ENCODE results near the gene DLD.

GRCh38 chr7:107958764-107959526 is 68.0 kb downstream of the DLD start:
- TF ChIP-seq, protein P1, sequence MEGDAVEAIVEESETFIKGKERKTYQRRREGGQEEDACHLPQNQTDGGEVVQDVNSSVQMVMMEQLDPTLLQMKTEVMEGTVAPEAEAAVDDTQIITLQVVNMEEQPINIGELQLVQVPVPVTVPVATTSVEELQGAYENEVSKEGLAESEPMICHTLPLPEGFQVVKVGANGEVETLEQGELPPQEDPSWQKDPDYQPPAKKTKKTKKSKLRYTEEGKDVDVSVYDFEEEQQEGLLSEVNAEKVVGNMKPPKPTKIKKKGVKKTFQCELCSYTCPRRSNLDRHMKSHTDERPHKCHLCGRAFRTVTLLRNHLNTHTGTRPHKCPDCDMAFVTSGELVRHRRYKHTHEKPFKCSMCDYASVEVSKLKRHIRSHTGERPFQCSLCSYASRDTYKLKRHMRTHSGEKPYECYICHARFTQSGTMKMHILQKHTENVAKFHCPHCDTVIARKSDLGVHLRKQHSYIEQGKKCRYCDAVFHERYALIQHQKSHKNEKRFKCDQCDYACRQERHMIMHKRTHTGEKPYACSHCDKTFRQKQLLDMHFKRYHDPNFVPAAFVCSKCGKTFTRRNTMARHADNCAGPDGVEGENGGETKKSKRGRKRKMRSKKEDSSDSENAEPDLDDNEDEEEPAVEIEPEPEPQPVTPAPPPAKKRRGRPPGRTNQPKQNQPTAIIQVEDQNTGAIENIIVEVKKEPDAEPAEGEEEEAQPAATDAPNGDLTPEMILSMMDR (IDR thresholded peaks at IDR 0.05): no peak
- no peak for TF ChIP-seq POLR2A (IDR thresholded peaks at IDR 0.05)
